ENCODE measurements around the gene SH3PXD2A. TPM values are rescaled to one million over a fixed set of nuclear protein-coding genes. Genes with fewer than 3 reads are reported as not detected.

The SH3PXD2A gene
- total and polyA plus RNA-seq, 9 donors, result 33.2 to 95.0 (median 73.9) TPM

DNA sequence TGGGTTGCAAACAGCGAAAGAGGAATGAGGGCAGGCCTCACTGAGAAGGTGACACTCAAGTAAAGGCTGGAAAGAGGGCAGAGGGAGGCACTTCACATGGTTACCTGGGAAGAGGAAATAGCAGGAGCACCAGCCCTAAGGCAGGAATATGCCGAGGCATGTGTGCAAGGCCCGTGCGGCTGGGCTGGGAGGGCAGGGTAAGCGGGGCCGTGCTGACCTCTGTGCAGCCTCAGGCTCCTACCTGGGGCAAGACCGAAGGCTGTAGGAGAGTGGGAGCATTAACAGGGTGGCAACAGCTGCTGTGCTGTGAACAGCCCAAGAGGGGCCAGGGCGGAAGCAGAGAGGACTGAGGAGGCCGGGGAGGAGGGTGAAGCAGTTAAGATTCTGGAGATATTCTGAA is 24.0 kb upstream of the SH3PXD2A start:
- WGBS (ENCODE audit: insufficient coverage), result 76% methylated on average over 9 of the region's 9 CpGs
- no peaks in the 10 kb centered on the region for H3K9me3 ChIP-seq (replicated peaks; ENCODE audit: control insufficient read depth, low read depth, low read length)
- no peak overlapping the region for H3K4me3 ChIP-seq (ENCODE audit: low read length)
- H3K4me1 ChIP-seq (ENCODE audit: control insufficient read depth, insufficient read depth, low read length), result no peaks in the 10 kb centered on the region
- no peak for DNase-seq
- H3K27me3 ChIP-seq (ENCODE audit: control insufficient read depth, insufficient read depth, low read length), result no peaks in the 10 kb centered on the region
- no peak overlapping the region for H3K27ac ChIP-seq (ENCODE audit: low read length)
- peaks cover 33% of the 10 kb centered on the region for H3K36me3 ChIP-seq (ENCODE audit: control insufficient read depth, insufficient read depth, low read length)

- Histone ChIP-seq H3K27ac (ENCODE audit: low read length) (no peak overlapping the region), H3K4me3 (ENCODE audit: low read length) (no peak overlapping the region), H3K36me3 (ENCODE audit: control insufficient read depth, insufficient read depth, low read length) (peaks cover 31% of the 10 kb centered on the region), H3K4me1 (ENCODE audit: control insufficient read depth, insufficient read depth, low read length) (no peaks in the 10 kb centered on the region), H3K27me3 (ENCODE audit: control insufficient read depth, insufficient read depth, low read length) (no peaks in the 10 kb centered on the region), H3K9me3 (replicated peaks; ENCODE audit: control insufficient read depth, low read depth, low read length) (no peaks in the 10 kb centered on the region)
- no peak for DNase-seq
- 67% methylated on average over 1 of the region's 1 CpG for WGBS (ENCODE audit: insufficient coverage)
These were observed 22.5 kb upstream of the SH3PXD2A start for GRCh38 chr10:103877861-103878260.

- Histone ChIP-seq H3K4me3 (ENCODE audit: low read length) (no peak overlapping the region), H3K27me3 (ENCODE audit: control insufficient read depth, insufficient read depth, low read length) (no peaks in the 10 kb centered on the region), H3K4me1 (ENCODE audit: control insufficient read depth, insufficient read depth, low read length) (peaks cover 2% of the 10 kb centered on the region), H3K27ac (ENCODE audit: low read length) (no peak overlapping the region), H3K36me3 (ENCODE audit: control insufficient read depth, insufficient read depth, low read length) (peaks cover 16% of the 10 kb centered on the region), H3K9me3 (replicated peaks; ENCODE audit: control insufficient read depth, low read depth, low read length) (no peaks in the 10 kb centered on the region)
- 66% methylated on average over 4 of the region's 5 CpGs for WGBS (ENCODE audit: insufficient coverage)
- no peak for DNase-seq
These were observed 20.8 kb upstream of the SH3PXD2A start for GRCh38 chr10:103876155-103876554.

GRCh38 chr10:103874730-103875129 is 19.4 kb upstream of the SH3PXD2A start:
- Histone ChIP-seq H3K4me3 (ENCODE audit: low read length) (no peak overlapping the region), H3K9me3 (replicated peaks; ENCODE audit: control insufficient read depth, low read depth, low read length) (no peaks in the 10 kb centered on the region), H3K36me3 (ENCODE audit: control insufficient read depth, insufficient read depth, low read length) (peaks cover 13% of the 10 kb centered on the region), H3K4me1 (ENCODE audit: control insufficient read depth, insufficient read depth, low read length) (peaks cover 8% of the 10 kb centered on the region), H3K27me3 (ENCODE audit: control insufficient read depth, insufficient read depth, low read length) (no peaks in the 10 kb centered on the region), H3K27ac (ENCODE audit: low read length) (no peak overlapping the region)
- no peak for DNase-seq
- 63% methylated on average over 3 of the region's 6 CpGs for WGBS (ENCODE audit: insufficient coverage)

GRCh38 chr10:103872137-103872931 is 17.0 kb upstream of the SH3PXD2A start:
- 86% methylated on average over 8 of the region's 16 CpGs for WGBS (ENCODE audit: insufficient coverage)
- DNase-seq, result no peak
- no peaks in the 10 kb centered on the region for H3K36me3 ChIP-seq (ENCODE audit: control insufficient read depth, insufficient read depth, low read length)
- no peak overlapping the region for H3K27ac ChIP-seq (ENCODE audit: low read length)
- H3K27me3 ChIP-seq (ENCODE audit: control insufficient read depth, insufficient read depth, low read length), result no peaks in the 10 kb centered on the region
- peaks cover 8% of the 10 kb centered on the region for H3K4me1 ChIP-seq (ENCODE audit: control insufficient read depth, insufficient read depth, low read length)
- no peak overlapping the region for H3K4me3 ChIP-seq (ENCODE audit: low read length)
- no peaks in the 10 kb centered on the region for H3K9me3 ChIP-seq (replicated peaks; ENCODE audit: control insufficient read depth, low read depth, low read length)

- no peak for DNase-seq
- H3K9me3 ChIP-seq (replicated peaks; ENCODE audit: control insufficient read depth, low read depth, low read length), result no peaks in the 10 kb centered on the region
- 51% methylated on average over 6 of the region's 7 CpGs for WGBS (ENCODE audit: insufficient coverage)
These were observed 15.6 kb upstream of the SH3PXD2A start for GRCh38 chr10:103871006-103871405.

GRCh38 chr10:103870516-103870915 is 15.1 kb upstream of the SH3PXD2A start:
- Histone ChIP-seq H3K36me3 (ENCODE audit: control insufficient read depth, insufficient read depth, low read length) (no peaks in the 10 kb centered on the region), H3K9me3 (replicated peaks; ENCODE audit: control insufficient read depth, low read depth, low read length) (peaks cover 3% of the 10 kb centered on the region), H3K4me1 (ENCODE audit: control insufficient read depth, insufficient read depth, low read length) (peaks cover 8% of the 10 kb centered on the region), H3K4me3 (ENCODE audit: low read length) (no peak overlapping the region), H3K27me3 (ENCODE audit: control insufficient read depth, insufficient read depth, low read length) (no peaks in the 10 kb centered on the region), H3K27ac (ENCODE audit: low read length) (no peak overlapping the region)
- WGBS (ENCODE audit: insufficient coverage), result 33% methylated on average over 2 of the region's 8 CpGs
- DNase-seq, result peak; percentile 51

More at GRCh38 chr10:103871006-103871405, 15.6 kb upstream of the SH3PXD2A start:
- Histone ChIP-seq H3K27me3 (ENCODE audit: control insufficient read depth, insufficient read depth, low read length) (no peaks in the 10 kb centered on the region), H3K27ac (ENCODE audit: low read length) (no peak overlapping the region), H3K4me3 (ENCODE audit: low read length) (no peak overlapping the region), H3K4me1 (ENCODE audit: control insufficient read depth, insufficient read depth, low read length) (peaks cover 8% of the 10 kb centered on the region), H3K36me3 (ENCODE audit: control insufficient read depth, insufficient read depth, low read length) (no peaks in the 10 kb centered on the region)

DNA sequence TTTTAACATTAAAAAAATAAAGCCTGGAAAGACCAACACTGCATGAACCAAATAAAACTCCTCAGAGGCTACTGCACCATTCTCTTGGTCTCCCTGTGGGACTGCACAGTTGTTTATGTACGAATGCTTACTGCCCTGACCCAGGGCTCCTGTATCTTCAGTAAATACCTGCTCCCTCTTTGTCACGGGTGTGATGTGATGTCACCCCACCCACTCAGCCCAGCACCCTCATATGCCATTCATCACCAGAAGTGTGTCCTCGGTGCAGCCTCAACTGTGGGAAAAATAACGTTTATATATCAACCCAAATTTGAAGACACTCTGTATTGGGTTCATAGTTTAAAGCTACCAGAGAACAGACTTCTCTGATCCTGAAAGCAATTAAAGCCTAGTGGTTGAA is 14.0 kb upstream of the SH3PXD2A start:
- WGBS (ENCODE audit: insufficient coverage), result 71% methylated on average over 1 of the region's 4 CpGs
- Histone ChIP-seq H3K36me3 (ENCODE audit: control insufficient read depth, insufficient read depth, low read length) (no peaks in the 10 kb centered on the region), H3K9me3 (replicated peaks; ENCODE audit: control insufficient read depth, low read depth, low read length) (peaks cover 11% of the 10 kb centered on the region), H3K27me3 (ENCODE audit: control insufficient read depth, insufficient read depth, low read length) (no peaks in the 10 kb centered on the region), H3K4me1 (ENCODE audit: control insufficient read depth, insufficient read depth, low read length) (peaks cover 8% of the 10 kb centered on the region), H3K4me3 (ENCODE audit: low read length) (no peak overlapping the region), H3K27ac (ENCODE audit: low read length) (no peak overlapping the region)
- no peak for DNase-seq

DNA sequence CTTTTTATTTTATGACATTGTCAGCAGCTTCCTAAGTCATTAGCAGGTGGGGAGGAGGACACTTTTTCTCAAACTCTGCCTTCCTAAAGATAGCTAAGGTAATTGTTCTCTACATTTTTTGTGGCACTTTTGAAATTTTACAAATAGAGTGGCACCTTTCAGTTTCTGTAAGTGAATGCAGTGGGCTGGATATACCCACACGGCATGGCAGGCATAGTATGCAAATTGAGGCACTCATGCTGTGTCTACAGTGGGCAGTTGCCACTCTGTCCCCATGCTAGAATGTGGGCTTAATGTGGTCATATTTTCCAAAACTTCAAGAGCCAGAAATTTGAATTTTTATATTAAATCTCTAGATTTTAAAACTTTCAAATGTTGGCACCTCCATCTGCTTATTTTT is 12.8 kb upstream of the SH3PXD2A start:
- H3K36me3 ChIP-seq (ENCODE audit: control insufficient read depth, insufficient read depth, low read length), result no peaks in the 10 kb centered on the region
- peaks cover 11% of the 10 kb centered on the region for H3K9me3 ChIP-seq (replicated peaks; ENCODE audit: control insufficient read depth, low read depth, low read length)
- H3K27me3 ChIP-seq (ENCODE audit: control insufficient read depth, insufficient read depth, low read length), result no peaks in the 10 kb centered on the region
- no peak for DNase-seq
- no peak overlapping the region for H3K27ac ChIP-seq (ENCODE audit: low read length)
- 40% methylated on average over 1 of the region's 1 CpG for WGBS (ENCODE audit: insufficient coverage)
- no peak overlapping the region for H3K4me3 ChIP-seq (ENCODE audit: low read length)
- peaks cover 8% of the 10 kb centered on the region for H3K4me1 ChIP-seq (ENCODE audit: control insufficient read depth, insufficient read depth, low read length)

- Histone ChIP-seq H3K4me3 (ENCODE audit: low read length) (no peak overlapping the region), H3K9me3 (replicated peaks; ENCODE audit: control insufficient read depth, low read depth, low read length) (peaks cover 11% of the 10 kb centered on the region), H3K36me3 (ENCODE audit: control insufficient read depth, insufficient read depth, low read length) (no peaks in the 10 kb centered on the region), H3K4me1 (ENCODE audit: control insufficient read depth, insufficient read depth, low read length) (peaks cover 8% of the 10 kb centered on the region), H3K27me3 (ENCODE audit: control insufficient read depth, insufficient read depth, low read length) (no peaks in the 10 kb centered on the region), H3K27ac (ENCODE audit: low read length) (no peak overlapping the region)
- WGBS (ENCODE audit: insufficient coverage), result no CpG with 5 or more reads among the region's 1 CpG
- DNase-seq, result no peak
These were observed 6.1 kb upstream of the SH3PXD2A start for GRCh38 chr10:103861505-103861904.

Measured in muscle of leg (tissue), 11 donors.